ENCODE data around the gene INO80E. TPM values are rescaled to one million over a fixed set of nuclear protein-coding genes. Genes with fewer than 3 reads are reported as not detected.

The INO80E gene
- total and polyA plus RNA-seq, 2 donors (not counting 3 experiments of a cell fraction or from before 2014, with no cell fraction given) = 42.7 to 76.4 TPM

DNA sequence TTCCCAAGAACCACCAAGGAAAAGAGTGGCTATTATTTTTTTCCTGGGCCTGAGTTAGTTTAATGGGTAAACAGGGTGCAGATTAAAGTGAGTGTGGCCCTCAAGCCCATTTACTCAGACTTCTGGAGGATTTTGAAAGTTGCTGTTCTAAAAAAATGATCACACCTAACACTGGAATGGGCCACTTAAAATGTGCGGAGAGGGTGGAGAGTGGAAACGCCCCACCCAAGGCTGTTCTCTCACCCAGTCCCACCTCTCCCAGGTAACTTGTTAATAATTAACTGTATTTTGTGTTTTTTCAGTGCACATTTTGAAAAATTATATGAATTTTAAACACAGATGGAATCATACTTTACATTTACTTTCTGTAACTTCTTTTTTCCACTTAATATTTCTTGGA lies 6.0 kb upstream of the INO80E start:
- no TSS peak for BruUV-seq (replicated peaks)
- Histone ChIP-seq H3K9me3 (replicated peaks; ENCODE audit: control insufficient read depth, insufficient read depth, low read length) (no peaks in the 10 kb centered on the region), H2AFZ (ENCODE audit: low read depth, low read length) (no peak overlapping the region), H3K27ac (ENCODE audit: insufficient read depth, low read depth, low read length) (no peak overlapping the region), H3K36me3 (ENCODE audit: control insufficient read depth in 2 of 2, extremely low read depth in 1 of 2, insufficient read depth in 2 of 2, low read length in 2 of 2) (peaks cover 24 to 73% of the 10 kb centered on the region in 2 experiments), H3K79me2 (ENCODE audit: control insufficient read depth, insufficient read depth, low read length) (no peaks in the 10 kb centered on the region), H3K4me1 (ENCODE audit: control insufficient read depth, extremely low read depth, insufficient read depth, low read length) (peaks cover 10% of the 10 kb centered on the region), H4K20me1 (replicated peaks; ENCODE audit: control insufficient read depth, extremely low read depth, insufficient read depth, low read length) (no peaks in the 10 kb centered on the region), H3K9ac (replicated peaks; ENCODE audit: extremely low read depth, insufficient read depth, low read length) (no peak overlapping the region), H3K4me2 (ENCODE audit: insufficient read depth, low read length) (no peak overlapping the region), H3K4me3 (replicated peaks in 1 of 3; ENCODE audit: insufficient read depth in 1 of 3, low read depth in 1 of 3, low read length in 3 of 3) (no peak overlapping the region), H3K27me3 (ENCODE audit: control insufficient read depth in 2 of 2, insufficient read depth in 2 of 2, low read length in 2 of 2) (no peaks in the 10 kb centered on the region), H3K9me1 (replicated peaks; ENCODE audit: control insufficient read depth, extremely low read depth, insufficient read depth, low read length) (no peaks in the 10 kb centered on the region)
- DNase-seq (ENCODE audit: low read depth, low spot score) (no peak), FAIRE-seq (no peak)
- no peak for TF ChIP-seq POLR2A (IDR thresholded peaks at IDR 0.05; ENCODE audit: low read depth, low read length)
- TF ChIP-seq JUN (IDR thresholded peaks at IDR 0.05; ENCODE audit: borderline replicate concordance, insufficient read depth, insufficient read length, low read depth) = no peak
- TF ChIP-seq GATA2 (IDR thresholded peaks at IDR 0.05; ENCODE audit: insufficient read depth, insufficient read length, low read depth, low read length) = no peak
- TF ChIP-seq, protein P1, sequence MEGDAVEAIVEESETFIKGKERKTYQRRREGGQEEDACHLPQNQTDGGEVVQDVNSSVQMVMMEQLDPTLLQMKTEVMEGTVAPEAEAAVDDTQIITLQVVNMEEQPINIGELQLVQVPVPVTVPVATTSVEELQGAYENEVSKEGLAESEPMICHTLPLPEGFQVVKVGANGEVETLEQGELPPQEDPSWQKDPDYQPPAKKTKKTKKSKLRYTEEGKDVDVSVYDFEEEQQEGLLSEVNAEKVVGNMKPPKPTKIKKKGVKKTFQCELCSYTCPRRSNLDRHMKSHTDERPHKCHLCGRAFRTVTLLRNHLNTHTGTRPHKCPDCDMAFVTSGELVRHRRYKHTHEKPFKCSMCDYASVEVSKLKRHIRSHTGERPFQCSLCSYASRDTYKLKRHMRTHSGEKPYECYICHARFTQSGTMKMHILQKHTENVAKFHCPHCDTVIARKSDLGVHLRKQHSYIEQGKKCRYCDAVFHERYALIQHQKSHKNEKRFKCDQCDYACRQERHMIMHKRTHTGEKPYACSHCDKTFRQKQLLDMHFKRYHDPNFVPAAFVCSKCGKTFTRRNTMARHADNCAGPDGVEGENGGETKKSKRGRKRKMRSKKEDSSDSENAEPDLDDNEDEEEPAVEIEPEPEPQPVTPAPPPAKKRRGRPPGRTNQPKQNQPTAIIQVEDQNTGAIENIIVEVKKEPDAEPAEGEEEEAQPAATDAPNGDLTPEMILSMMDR (IDR thresholded peaks at IDR 0.05; ENCODE audit: extremely low read depth in 1 of 2, insufficient read depth in 1 of 2, low read depth in 1 of 2, low read length in 2 of 2) = no peak
- TF ChIP-seq POLR2AphosphoS5 (IDR thresholded peaks at IDR 0.05; ENCODE audit: insufficient read depth, low read depth, low read length) = no peak
- TF ChIP-seq MAX (IDR thresholded peaks at IDR 0.05; ENCODE audit: insufficient read depth, insufficient read length) = no peak
- no peak for TF ChIP-seq EZH2 (IDR thresholded peaks at IDR 0.05; ENCODE audit: borderline replicate concordance, low read depth, low read length, severe bottlenecking)
- TF ChIP-seq FOS (IDR thresholded peaks at IDR 0.05; ENCODE audit: borderline replicate concordance, insufficient read depth, low read length) = no peak
- no peak for TF ChIP-seq MYC (IDR thresholded peaks at IDR 0.05; ENCODE audit: low read depth, low read length)
- POLR2A ChIA-PET = no interaction called here
- dilution Hi-C loops (cut with MboI; ENCODE audit: extremely low pct_ligation_motif_present, low sequenced_read_pairs) (loop anchor here (10.0 kb wide), 1 partner anchor 185 kb away; the partner anchor contains the start of gene MAZ), intact Hi-C loops (cut with micrococcal nuclease) (no loop called here)
- CTCF ChIA-PET = interaction anchor here (1.4 kb wide), 1 partner anchor 142 kb away, joined by 3 read pairs; no protein-coding TSS in a partner anchor

Data from endothelial cell of umbilical vein (primary cell).